Fibroblast of lung (primary cell): ENCODE measurements around the gene CFAP47.

ENCODE experiments used
- CTCF ChIP-seq, 2 donors: IDR thresholded peaks in 1 of 2; conservative IDR thresholded peaks in 1 of 2; 1 replicate in 1 of 2; 2 replicates in 1 of 2; pipeline ENCODE4 v1.5.1; 2011 to 2012; ENCODE audit warnings: low read length in 2 of 2, control low read depth in 1 of 2, inconsistent platforms in 1 of 2, low read depth in 1 of 2, mild to moderate bottlenecking in 1 of 2
- EZH2 ChIP-seq: IDR thresholded peaks from 2 replicates; pipeline ENCODE4 v1.5.1; 2012; ENCODE audit warnings: low read length, control low read depth, mild to moderate bottlenecking; ENCODE audit errors: missing control alignments

GRCh38 chrX:36348509-36348908 lies 429.0 kb downstream of the CFAP47 start:
- no peak for TF ChIP-seq CTCF (conservative IDR thresholded peaks at IDR 0.05 in 1 of 2, IDR thresholded peaks at IDR 0.05 in 1 of 2; ENCODE audit: low read depth in 1 of 2, low read length in 2 of 2)
- TF ChIP-seq EZH2, result no peak
